Measurements from ENCODE around the gene BCR.

DNA sequence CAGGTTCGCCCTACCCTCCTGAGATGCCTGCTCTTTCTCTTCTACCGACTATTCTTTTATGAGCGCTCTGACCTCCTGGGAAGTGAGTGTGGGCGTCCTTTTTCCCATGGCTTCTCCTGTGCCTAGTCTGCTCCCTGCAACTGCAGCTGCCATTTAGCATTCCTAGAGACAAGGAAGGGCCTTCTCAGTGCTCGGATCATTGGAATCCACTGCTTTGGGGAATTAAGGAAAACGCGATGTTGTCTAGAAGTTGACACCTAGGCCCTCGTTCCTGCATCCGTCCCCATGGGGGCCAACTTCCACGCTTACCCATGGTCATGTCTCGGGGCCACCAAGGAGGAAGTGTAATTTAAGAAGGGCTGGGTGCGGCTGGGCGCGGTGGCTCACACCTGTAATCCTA lies 95.4 kb downstream of the BCR start:
- TF ChIP-seq, protein P1, sequence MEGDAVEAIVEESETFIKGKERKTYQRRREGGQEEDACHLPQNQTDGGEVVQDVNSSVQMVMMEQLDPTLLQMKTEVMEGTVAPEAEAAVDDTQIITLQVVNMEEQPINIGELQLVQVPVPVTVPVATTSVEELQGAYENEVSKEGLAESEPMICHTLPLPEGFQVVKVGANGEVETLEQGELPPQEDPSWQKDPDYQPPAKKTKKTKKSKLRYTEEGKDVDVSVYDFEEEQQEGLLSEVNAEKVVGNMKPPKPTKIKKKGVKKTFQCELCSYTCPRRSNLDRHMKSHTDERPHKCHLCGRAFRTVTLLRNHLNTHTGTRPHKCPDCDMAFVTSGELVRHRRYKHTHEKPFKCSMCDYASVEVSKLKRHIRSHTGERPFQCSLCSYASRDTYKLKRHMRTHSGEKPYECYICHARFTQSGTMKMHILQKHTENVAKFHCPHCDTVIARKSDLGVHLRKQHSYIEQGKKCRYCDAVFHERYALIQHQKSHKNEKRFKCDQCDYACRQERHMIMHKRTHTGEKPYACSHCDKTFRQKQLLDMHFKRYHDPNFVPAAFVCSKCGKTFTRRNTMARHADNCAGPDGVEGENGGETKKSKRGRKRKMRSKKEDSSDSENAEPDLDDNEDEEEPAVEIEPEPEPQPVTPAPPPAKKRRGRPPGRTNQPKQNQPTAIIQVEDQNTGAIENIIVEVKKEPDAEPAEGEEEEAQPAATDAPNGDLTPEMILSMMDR (IDR thresholded peaks at IDR 0.05) = no peak
- no peak for TF ChIP-seq POLR2A (IDR thresholded peaks at IDR 0.05)
- TF ChIP-seq POLR2AphosphoS5 (IDR thresholded peaks at IDR 0.05) = no peak
- no peak for TF ChIP-seq EP300 (IDR thresholded peaks at IDR 0.05)

All from upper lobe of left lung (tissue), 4 donors.